H1 (cell line): ENCODE data around the gene VPS11. TPM values are rescaled to one million over a fixed set of nuclear protein-coding genes. Genes with fewer than 3 reads are reported as not detected.

Experiments used
- CTCF ChIA-PET: fragments of 300-600 bp; sonication (Branson Sonifier 250); formaldehyde crosslinking; loops from one replicate; lab custom pipeline; 2021; ENCODE audit not compliant: partially characterized antibody; lab: Charles Lee
- POLR2A ChIA-PET: fragments of 300-600 bp; sonication (Branson Sonifier 250); formaldehyde crosslinking; loops from one replicate; lab custom pipeline; 2021; ENCODE audit warnings: inconsistent platforms; ENCODE audit not compliant: partially characterized antibody; lab: Charles Lee
- DNase-seq, 2 experiments: peaks; one replicate each; pipeline versions ENCODE4 v3.0.0 to v3.0.0-alpha.2; 2010 to 2022; ENCODE audit warnings: low spot score in 2 of 2, low read depth in 1 of 2, mixed read lengths in 1 of 2
- FAIRE-seq: peaks from 2 replicates; lab custom pipeline; 2011; peaks lifted over from hg19 to GRCh38; lab: Jason Lieb, UNC
- H2AFZ ChIP-seq: 2 replicates; pipeline ENCODE4 v1.8.1; 2012; ENCODE audit warnings: low read length, inconsistent platforms
- H2AK5ac ChIP-seq: 2 replicates; pipeline ENCODE4 v1.6.1; 2013; ENCODE audit warnings: low read depth, low read length
- H2BK120ac ChIP-seq: replicated peaks from 2 replicates; pipeline ENCODE3; 2013; ENCODE audit warnings: low read depth, low read length, inconsistent platforms
- H2BK12ac ChIP-seq: 2 replicates; pipeline ENCODE4 v1.6.1; 2013; ENCODE audit warnings: low read depth, low read length
- H2BK15ac ChIP-seq: 2 replicates; pipeline ENCODE4 v1.6.1; 2013; ENCODE audit warnings: low read length
- H2BK20ac ChIP-seq: 2 replicates; pipeline ENCODE4 v1.6.1; 2013; ENCODE audit warnings: low read length
- H2BK5ac ChIP-seq: 2 replicates; pipeline ENCODE4 v1.6.1; 2013; ENCODE audit warnings: low read depth, low read length
- H3K14ac ChIP-seq: 2 replicates; pipeline ENCODE4 v1.6.1; 2013; ENCODE audit warnings: inconsistent platforms; ENCODE audit not compliant: insufficient read length
- H3K18ac ChIP-seq: 2 replicates; pipeline ENCODE4 v1.6.1; 2013; ENCODE audit warnings: low read length; ENCODE audit errors: extremely low read depth
- H3K23ac ChIP-seq: 2 replicates; pipeline ENCODE4 v1.6.1; 2013; ENCODE audit warnings: inconsistent platforms; ENCODE audit not compliant: insufficient read length
- H3K23me2 ChIP-seq: 2 replicates; pipeline ENCODE4 v1.6.1; 2013; ENCODE audit warnings: low read depth, low read length
- H3K27ac ChIP-seq: 2 replicates; pipeline ENCODE4 v1.6.1; 2011; ENCODE audit warnings: low read depth, low read length, inconsistent platforms
- H3K27me3 ChIP-seq, 4 experiments: replicated peaks in 1 of 4; 1 replicate in 1 of 4; 2 replicates in 3 of 4; pipeline versions ENCODE4 v1.6.1 to v1.8.1; 2011 to 2013; ENCODE audit warnings: low read length in 3 of 4, mild to moderate bottlenecking in 3 of 4, inconsistent platforms in 2 of 4, mixed read lengths in 2 of 4, moderate library complexity in 1 of 4; ENCODE audit not compliant: control insufficient read depth in 3 of 4, insufficient read depth in 3 of 4; ENCODE audit errors: extremely low read depth in 1 of 4
- H3K36me3 ChIP-seq, 4 experiments: 2 replicates each; pipeline versions ENCODE4 v1.6.1 to v1.8.1; 2011 to 2013; ENCODE audit warnings: mild to moderate bottlenecking in 4 of 4, low read length in 3 of 4, moderate library complexity in 2 of 4, control low read depth in 1 of 4, inconsistent platforms in 1 of 4; ENCODE audit not compliant: insufficient read depth in 4 of 4, control insufficient read depth in 2 of 4
- H3K4ac ChIP-seq: replicated peaks from 2 replicates; pipeline ENCODE3; 2013; ENCODE audit warnings: low read length, low read depth, mixed read lengths, inconsistent platforms; ENCODE audit not compliant: insufficient read length
- H3K4me1 ChIP-seq, 4 experiments: replicated peaks in 1 of 4; 1 replicate in 1 of 4; 2 replicates in 3 of 4; pipeline versions ENCODE4 v1.6.1 to v1.8.1; 2011 to 2013; ENCODE audit warnings: low read length in 3 of 4, inconsistent platforms in 2 of 4, mixed read lengths in 1 of 4; ENCODE audit not compliant: insufficient read depth in 4 of 4, control insufficient read depth in 3 of 4
- H3K4me2 ChIP-seq, 2 experiments: 2 replicates each; pipeline versions ENCODE4 v1.6.1 to v1.8.1; 2011 to 2013; ENCODE audit warnings: low read depth in 2 of 2, low read length in 2 of 2, control low read depth in 1 of 2, inconsistent platforms in 1 of 2, mild to moderate bottlenecking in 1 of 2; ENCODE audit not compliant: insufficient read depth in 1 of 2
- H3K4me3 ChIP-seq, 4 experiments: fragments of 200-600, 300-600 bp in 1 of 4; sonication (generic), shearing (Covaris generic), sonication (Bioruptor Twin) in 1 of 4; 2 replicates each; pipeline versions ENCODE4 v1.5.1 to v1.8.1; 2011 to 2016; ENCODE audit warnings: low read length in 4 of 4, low read depth in 3 of 4, control low read depth in 2 of 4, inconsistent platforms in 2 of 4, mild to moderate bottlenecking in 2 of 4, mixed read lengths in 1 of 4, moderate library complexity in 1 of 4; ENCODE audit not compliant: insufficient read depth in 2 of 4; ENCODE audit errors: extremely low read depth in 1 of 4
- H3K56ac ChIP-seq: replicated peaks from 2 replicates; pipeline ENCODE3; 2013; ENCODE audit warnings: low read depth, mild to moderate bottlenecking, mixed read lengths, low read length, inconsistent platforms; ENCODE audit not compliant: insufficient read length
- H3K79me1 ChIP-seq: 2 replicates; pipeline ENCODE4 v1.6.1; 2013; ENCODE audit warnings: low read depth, low read length, control low read depth
- H3K79me2 ChIP-seq, 2 experiments: 2 replicates each; pipeline versions ENCODE4 v1.6.1 to v1.8.1; 2012 to 2013; ENCODE audit warnings: low read length in 2 of 2, mild to moderate bottlenecking in 2 of 2, inconsistent platforms in 1 of 2; ENCODE audit not compliant: insufficient read depth in 2 of 2, control insufficient read depth in 1 of 2
- H3K9ac ChIP-seq, 4 experiments: replicated peaks in 1 of 4; 1 replicate in 1 of 4; 2 replicates in 3 of 4; pipeline versions ENCODE4 v1.6.1 to v1.8.1; 2011 to 2013; ENCODE audit warnings: low read depth in 3 of 4, low read length in 3 of 4, control low read depth in 2 of 4, mild to moderate bottlenecking in 2 of 4, moderate library complexity in 2 of 4, inconsistent platforms in 1 of 4; ENCODE audit errors: extremely low read depth in 1 of 4
- H3K9me3 ChIP-seq, 2 experiments: 2 replicates each; pipeline versions ENCODE4 v1.6.1 to v1.8.1; 2012 to 2013; ENCODE audit warnings: mild to moderate bottlenecking in 2 of 2, moderate library complexity in 2 of 2, control low read depth in 1 of 2, inconsistent platforms in 1 of 2, low read depth in 1 of 2, low read length in 1 of 2, mixed read lengths in 1 of 2; ENCODE audit not compliant: insufficient read depth in 2 of 2
- H4K20me1 ChIP-seq, 2 experiments: replicated peaks in 1 of 2; 2 replicates each; pipeline versions ENCODE3 to v1.8.1; 2011 to 2013; ENCODE audit warnings: inconsistent platforms in 2 of 2, low read length in 2 of 2, mild to moderate bottlenecking in 1 of 2; ENCODE audit not compliant: insufficient read depth in 2 of 2, control insufficient read depth in 1 of 2
- H4K5ac ChIP-seq: 2 replicates; pipeline ENCODE4 v1.6.1; 2013; ENCODE audit warnings: low read length, low read depth, mixed read lengths, inconsistent platforms; ENCODE audit not compliant: insufficient read length
- H4K8ac ChIP-seq: 2 replicates; pipeline ENCODE4 v1.8.0; 2013; ENCODE audit warnings: mild to moderate bottlenecking, moderate library complexity, low read length, inconsistent platforms; ENCODE audit not compliant: insufficient read depth; ENCODE audit errors: extremely low read depth
- H4K91ac ChIP-seq: replicated peaks from 2 replicates; pipeline ENCODE3; 2013; ENCODE audit warnings: low read length, mixed read lengths, inconsistent platforms; ENCODE audit not compliant: insufficient read length
- NANOG ChIP-seq: IDR thresholded peaks from 2 replicates; pipeline ENCODE4 v1.6.1; 2011; ENCODE audit warnings: low read length, low read depth, mild to moderate bottlenecking, inconsistent platforms; ENCODE audit not compliant: insufficient read depth, poor library complexity, severe bottlenecking
- POU5F1 ChIP-seq: IDR thresholded peaks from 2 replicates; pipeline ENCODE4 v1.6.1; 2011; ENCODE audit warnings: low read depth, mild to moderate bottlenecking, low read length, moderate library complexity
- SIN3A ChIP-seq, 2 experiments: IDR thresholded peaks in 1 of 2; conservative IDR thresholded peaks in 1 of 2; 2 replicates each; pipeline ENCODE4 v1.6.1; 2011 to 2012; ENCODE audit warnings: low read length in 2 of 2, improper control_type of control experiment in 1 of 2, low read depth in 1 of 2, mild to moderate bottlenecking in 1 of 2
- WGBS, 2 experiments: shearing (Covaris generic) in 1 of 2; methylation state at CpG; one replicate each; pipeline versions ENCODE4 v1.1.6 to v1.1.7; 2013 to 2015; ENCODE audit warnings: low lambda C conversion rate in 2 of 2, mixed read lengths in 2 of 2, inconsistent platforms in 1 of 2, low coverage in 1 of 2, missing lambda C conversion rate in 1 of 2; ENCODE audit not compliant: insufficient replicate concordance in 2 of 2, insufficient coverage in 1 of 2, insufficient read length in 1 of 2; ENCODE audit errors: extremely low coverage in 1 of 2, missing lambda C conversion rate in 1 of 2; 5-methylcytosine and 5-hydroxymethylcytosine counted together
- polyA plus RNA-seq, 7 experiments: library from polyadenylated mRNA; depleted of rRNA in 3 of 7; stranded (reverse) in 5 of 7; unstranded in 2 of 7; fragments of >200 nt in 5 of 7; fragments of 200-250 nt in 2 of 7; gene quantifications; 1 replicate in 5 of 7; 2 replicates in 1 of 7; 4 replicates in 1 of 7; pipeline versions ENCODE4 v1.2.1 to v1.2.3, GENCODE V29; 2011 to 2013; ENCODE audit warnings: missing spikeins in 2 of 7, mixed read lengths in 2 of 7
- total RNA-seq: library from RNA; stranded (reverse); fragmentation: NEBNext Ultra II Directional; extraction: Animal tissue kit (Norgen Biotek cat#: 25700); gene quantifications from 2 replicates; pipeline ENCODE4 v1.2.1, GENCODE V29; 2021
- TF ChIP-seq, protein P1 (sequence below): IDR thresholded peaks from 2 replicates; pipeline ENCODE4 v1.6.1; 2012; ENCODE audit warnings: inconsistent platforms

VPS11 gene
- total and polyA plus RNA-seq, 2 of the 8 experiments (the other 6 are each of a cell fraction or from before 2014, with no cell fraction given): 13.1 to 15.5 TPM

DNA sequence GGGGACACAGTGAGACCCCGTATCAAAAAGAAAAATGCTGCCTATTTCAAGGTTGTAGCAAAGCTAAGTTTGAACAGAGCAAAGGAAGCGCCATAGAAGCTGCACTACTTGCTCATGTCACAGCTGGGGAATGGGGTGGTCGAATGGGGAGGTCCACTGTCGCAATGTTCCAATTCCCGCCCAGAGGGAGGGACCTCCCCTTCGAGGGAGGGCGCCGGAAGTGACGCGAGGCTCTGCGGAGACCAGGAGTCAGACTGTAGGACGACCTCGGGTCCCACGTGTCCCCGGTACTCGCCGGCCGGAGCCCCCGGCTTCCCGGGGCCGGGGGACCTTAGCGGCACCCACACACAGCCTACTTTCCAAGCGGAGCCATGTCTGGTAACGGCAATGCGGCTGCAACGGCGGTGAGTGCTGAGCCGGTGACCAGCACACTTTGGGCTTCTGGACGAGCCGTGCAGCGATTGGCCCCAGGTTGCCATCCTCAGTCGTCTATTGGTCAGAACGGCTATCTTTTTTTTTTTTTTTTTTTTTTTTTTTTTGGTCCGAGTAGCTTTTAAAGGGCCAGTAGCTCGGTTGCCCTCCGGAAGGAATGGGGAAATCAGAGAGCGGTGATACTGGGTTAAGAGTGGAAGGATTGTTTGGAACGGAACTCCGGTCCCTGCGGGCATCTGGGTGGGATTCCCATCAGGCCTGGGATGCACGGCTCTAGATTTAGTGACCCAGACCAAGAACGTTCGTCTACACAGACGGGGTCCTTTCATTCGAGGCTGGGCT lies 17.2 kb downstream of the VPS11 start, which contains the start of gene HMBS:
Gene HMBS, plus strand, starts transcription at position 219 of the 774 bp plus-strand sequence. Its CDS starts 153 bp downstream, at position 372.
- Histone ChIP-seq H4K8ac (peak within 1 kb of the TSS; percentile 88), H3K18ac (peak within 1 kb of the TSS; percentile 92; the same call in 1 of the 2 replicates), H3K56ac (peak within 1 kb of the TSS; percentile 80), H2BK20ac (no peak within 1 kb of the TSS), H3K4me3 (peak within 1 kb of the TSS; percentile 78 to 97 (median 86)), H2BK120ac (no peak within 1 kb of the TSS), H2AK5ac (peak within 1 kb of the TSS; percentile 66; the same call in 1 of the 2 replicates), H3K79me2 (peaks cover 3 to 18% of the 10 kb centered on the region in 2 experiments; a peak in 3 of 4 replicates), H3K23me2 (peaks cover 7% of the 10 kb centered on the region; the same call in 1 of the 2 replicates), H2BK5ac (peak within 1 kb of the TSS; percentile 82), H3K36me3 (peaks cover 2 to 24% (median 10%) of the 10 kb centered on the region in 4 experiments; a peak in 7 of 8 replicates), H3K4me2 (peak within 1 kb of the TSS; percentile 89 to 90), H3K4me1 (peaks cover 0 to 5% (median 2%) of the 10 kb centered on the region in 4 experiments; a peak in 2 of 7 replicates), H4K91ac (peak within 1 kb of the TSS; percentile 80), H3K27ac (peak within 1 kb of the TSS; percentile 98), H2BK15ac (peak within 1 kb of the TSS; percentile 72; the same call in 1 of the 2 replicates), H3K9me3 (no peaks in the 10 kb centered on the region), H2BK12ac (peak within 1 kb of the TSS; percentile 2; the same call in 1 of the 2 replicates), H4K5ac (peak within 1 kb of the TSS; percentile 90), H3K27me3 (no peaks in the 10 kb centered on the region), H3K4ac (peak within 1 kb of the TSS; percentile 94), H4K20me1 (peaks cover 0 to 1% of the 10 kb centered on the region in 2 experiments), H3K23ac (no peak within 1 kb of the TSS), H3K9ac (peak within 1 kb of the TSS; percentile 76 to 92 (median 86)), H3K14ac (no peak within 1 kb of the TSS), H2AFZ (peak within 1 kb of the TSS; percentile 27; the same call in 1 of the 2 replicates), H3K79me1 (peaks cover 9% of the 10 kb centered on the region)
- FAIRE-seq (no peak), DNase-seq (peak; percentile 75 to 97)
- ChIA-PET POLR2A (interaction anchor here (0.6 to 9.2 kb wide), 31 partner anchors 11 to 253 kb away, joined by 3 to 141 read pairs (median 4); partner anchors contain the start of genes ABCG4, C2CD2L, HINFP and HYOU1), CTCF (interaction anchor here (0.8 to 2.4 kb wide), 8 partner anchors 15 to 114 kb away, joined by 3 to 7 read pairs (median 4); partner anchors contain the start of genes HINFP and HYOU1)
- 2% methylated on average over 39 of the region's 45 CpGs; no CpG with 5 or more reads in 1 of the 2 experiments for WGBS, 2 experiments
- TF ChIP-seq SIN3A (conservative IDR thresholded peaks at IDR 0.05 in 1 of 2, IDR thresholded peaks at IDR 0.05 in 1 of 2; ENCODE audit: low read depth in 1 of 2, low read length in 2 of 2) (peak in 1 of 2 experiments; percentile 78; a peak in 3 of 4 replicates), POU5F1 (no peak), NANOG (no peak)
- TF ChIP-seq, protein P1, sequence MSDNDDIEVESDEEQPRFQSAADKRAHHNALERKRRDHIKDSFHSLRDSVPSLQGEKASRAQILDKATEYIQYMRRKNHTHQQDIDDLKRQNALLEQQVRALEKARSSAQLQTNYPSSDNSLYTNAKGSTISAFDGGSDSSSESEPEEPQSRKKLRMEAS: peak; percentile 77
